ENCODE results near the gene GIPC2.

DNA sequence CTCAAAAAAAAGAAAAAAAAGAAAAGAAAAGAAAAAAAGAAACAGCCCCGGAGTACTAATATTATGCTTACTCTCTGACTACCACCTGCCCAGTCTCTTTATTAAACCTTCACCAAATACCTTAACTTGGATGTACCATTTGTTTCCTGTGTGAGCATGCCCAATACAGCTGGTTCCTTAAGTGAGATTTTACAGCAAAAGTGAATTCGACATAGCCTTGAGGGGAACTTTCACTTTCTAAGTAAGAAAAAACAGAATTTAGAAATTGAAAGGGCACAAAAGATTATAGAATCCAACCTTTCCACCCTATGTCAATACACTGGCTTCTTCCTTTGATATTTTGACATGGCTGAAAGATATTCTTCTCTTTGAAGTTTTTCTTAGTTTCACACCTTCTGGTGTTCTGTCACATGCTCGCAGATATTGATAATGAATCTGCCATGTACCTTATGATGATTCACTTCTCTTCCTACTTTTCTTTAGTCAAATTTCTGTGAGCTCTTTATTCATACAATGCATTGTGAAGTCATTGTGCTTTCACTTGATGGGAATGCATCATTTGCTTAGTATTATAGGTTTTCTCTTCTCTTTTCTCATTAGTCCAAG, 5.2 kb upstream of the GIPC2 start:
- TF ChIP-seq POLR2AphosphoS2 (conservative IDR thresholded peaks at IDR 0.05; ENCODE audit: low read length), result no peak
- TF ChIP-seq, protein P1, sequence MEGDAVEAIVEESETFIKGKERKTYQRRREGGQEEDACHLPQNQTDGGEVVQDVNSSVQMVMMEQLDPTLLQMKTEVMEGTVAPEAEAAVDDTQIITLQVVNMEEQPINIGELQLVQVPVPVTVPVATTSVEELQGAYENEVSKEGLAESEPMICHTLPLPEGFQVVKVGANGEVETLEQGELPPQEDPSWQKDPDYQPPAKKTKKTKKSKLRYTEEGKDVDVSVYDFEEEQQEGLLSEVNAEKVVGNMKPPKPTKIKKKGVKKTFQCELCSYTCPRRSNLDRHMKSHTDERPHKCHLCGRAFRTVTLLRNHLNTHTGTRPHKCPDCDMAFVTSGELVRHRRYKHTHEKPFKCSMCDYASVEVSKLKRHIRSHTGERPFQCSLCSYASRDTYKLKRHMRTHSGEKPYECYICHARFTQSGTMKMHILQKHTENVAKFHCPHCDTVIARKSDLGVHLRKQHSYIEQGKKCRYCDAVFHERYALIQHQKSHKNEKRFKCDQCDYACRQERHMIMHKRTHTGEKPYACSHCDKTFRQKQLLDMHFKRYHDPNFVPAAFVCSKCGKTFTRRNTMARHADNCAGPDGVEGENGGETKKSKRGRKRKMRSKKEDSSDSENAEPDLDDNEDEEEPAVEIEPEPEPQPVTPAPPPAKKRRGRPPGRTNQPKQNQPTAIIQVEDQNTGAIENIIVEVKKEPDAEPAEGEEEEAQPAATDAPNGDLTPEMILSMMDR (IDR thresholded peaks at IDR 0.05), result no peak
- TF ChIP-seq, protein P2, sequence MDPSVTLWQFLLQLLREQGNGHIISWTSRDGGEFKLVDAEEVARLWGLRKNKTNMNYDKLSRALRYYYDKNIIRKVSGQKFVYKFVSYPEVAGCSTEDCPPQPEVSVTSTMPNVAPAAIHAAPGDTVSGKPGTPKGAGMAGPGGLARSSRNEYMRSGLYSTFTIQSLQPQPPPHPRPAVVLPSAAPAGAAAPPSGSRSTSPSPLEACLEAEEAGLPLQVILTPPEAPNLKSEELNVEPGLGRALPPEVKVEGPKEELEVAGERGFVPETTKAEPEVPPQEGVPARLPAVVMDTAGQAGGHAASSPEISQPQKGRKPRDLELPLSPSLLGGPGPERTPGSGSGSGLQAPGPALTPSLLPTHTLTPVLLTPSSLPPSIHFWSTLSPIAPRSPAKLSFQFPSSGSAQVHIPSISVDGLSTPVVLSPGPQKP (IDR thresholded peaks at IDR 0.05; ENCODE audit: low read depth, low read length), result no peak
- TF ChIP-seq, protein P3, sequence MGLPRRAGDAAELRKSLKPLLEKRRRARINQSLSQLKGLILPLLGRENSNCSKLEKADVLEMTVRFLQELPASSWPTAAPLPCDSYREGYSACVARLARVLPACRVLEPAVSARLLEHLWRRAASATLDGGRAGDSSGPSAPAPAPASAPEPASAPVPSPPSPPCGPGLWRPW (IDR thresholded peaks at IDR 0.05), result no peak
- no peak for TF ChIP-seq JUN (IDR thresholded peaks at IDR 0.05)
- no peak for TF ChIP-seq BHLHE40 (IDR thresholded peaks at IDR 0.05; ENCODE audit: low read depth, low read length)
- no peak for TF ChIP-seq POLR2A (IDR thresholded peaks at IDR 0.05; ENCODE audit: low read length)
- TF ChIP-seq RFX5 (IDR thresholded peaks at IDR 0.05), result no peak
- no peak for TF ChIP-seq SREBF2 (IDR thresholded peaks at IDR 0.05)
- TF ChIP-seq MAZ (IDR thresholded peaks at IDR 0.05; ENCODE audit: borderline replicate concordance, low read depth, low read length), result no peak
- no peak for TF ChIP-seq NPAS2 (CRISPR knock-in tag; IDR thresholded peaks at IDR 0.05; ENCODE audit: borderline replicate concordance)
